Forelimb muscle (tissue), 1 donor: ENCODE results near the gene IRGC. TPM values are rescaled to one million over a fixed set of nuclear protein-coding genes. Genes with fewer than 3 reads are reported as not detected.

Source experiments
- DNase-seq: peaks from one replicate; pipeline ENCODE4 v3.0.0-alpha.2; 2013; ENCODE audit warnings: low read depth
- polyA plus RNA-seq: library from polyadenylated mRNA; unstranded; fragments of 120-200 nt; gene quantifications from one replicate; pipeline ENCODE4 v1.2.1, GENCODE V29; 2013; ENCODE audit not compliant: insufficient read length

Gene IRGC
- polyA plus RNA-seq, 1 donor: not detected

GRCh38 chr19:43723588-43723987, 7.7 kb downstream of the IRGC start:
- DNase-seq: no peak

GRCh38 chr19:43724896-43725295, 9.0 kb downstream of the IRGC start:
- no peak for DNase-seq

GRCh38 chr19:43725468-43725867, 9.6 kb downstream of the IRGC start:
- DNase-seq: no peak

- no peak for DNase-seq
These were observed 11.1 kb downstream of the IRGC start for GRCh38 chr19:43726736-43727592.

- DNase-seq: no peak
These were observed 11.6 kb downstream of the IRGC start for GRCh38 chr19:43727593-43727853.

- DNase-seq: no peak
These were observed 14.0 kb downstream of the IRGC start for GRCh38 chr19:43729919-43730318.

- DNase-seq: no peak
These were observed 15.5 kb downstream of the IRGC start for GRCh38 chr19:43731346-43731745.

GRCh38 chr19:43731846-43732245, 16.0 kb downstream of the IRGC start:
- DNase-seq: no peak

- DNase-seq: no peak
These were observed 19.1 kb downstream of the IRGC start for GRCh38 chr19:43735013-43735412.

- no peak for DNase-seq
These were observed 20.1 kb downstream of the IRGC start for GRCh38 chr19:43735957-43736356.

- no peak for DNase-seq
These were observed 22.9 kb downstream of the IRGC start for GRCh38 chr19:43738780-43739211.

- DNase-seq: no peak
These were observed 23.8 kb downstream of the IRGC start for GRCh38 chr19:43739439-43740235.

- DNase-seq: no peak
These were observed 25.4 kb downstream of the IRGC start for GRCh38 chr19:43741075-43741825.

- DNase-seq: no peak
These were observed 27.2 kb downstream of the IRGC start for GRCh38 chr19:43743059-43743458.

GRCh38 chr19:43747557-43748204, 31.8 kb downstream of the IRGC start:
- DNase-seq: no peak

- DNase-seq: no peak
These were observed 32.3 kb downstream of the IRGC start for GRCh38 chr19:43748205-43748594.

GRCh38 chr19:43748685-43749084, 32.8 kb downstream of the IRGC start:
- DNase-seq: no peak

GRCh38 chr19:43749152-43749551, 33.3 kb downstream of the IRGC start:
- no peak for DNase-seq

GRCh38 chr19:43749898-43750297, 34.0 kb downstream of the IRGC start:
- DNase-seq: no peak

- no peak for DNase-seq
These were observed 35.8 kb downstream of the IRGC start for GRCh38 chr19:43751466-43752220.

GRCh38 chr19:43752287-43752875, 36.5 kb downstream of the IRGC start:
- no peak for DNase-seq
